PC-9 (cell line): ENCODE results near the gene MMAA.

Experiments used
- EZH2 ChIP-seq: fragments of 200-600 bp; sonication (generic); IDR thresholded peaks from 2 replicates; pipeline ENCODE4 v1.8.0; 2017; ENCODE audit warnings: antibody characterized with exemption, low read depth
- TF ChIP-seq, protein P1 (sequence below): fragments of 200-600 bp; sonication (generic); conservative IDR thresholded peaks from 2 replicates; pipeline ENCODE4 v1.6.1; 2017; ENCODE audit warnings: mixed run types, antibody characterized with exemption, mild to moderate bottlenecking, moderate library complexity

DNA sequence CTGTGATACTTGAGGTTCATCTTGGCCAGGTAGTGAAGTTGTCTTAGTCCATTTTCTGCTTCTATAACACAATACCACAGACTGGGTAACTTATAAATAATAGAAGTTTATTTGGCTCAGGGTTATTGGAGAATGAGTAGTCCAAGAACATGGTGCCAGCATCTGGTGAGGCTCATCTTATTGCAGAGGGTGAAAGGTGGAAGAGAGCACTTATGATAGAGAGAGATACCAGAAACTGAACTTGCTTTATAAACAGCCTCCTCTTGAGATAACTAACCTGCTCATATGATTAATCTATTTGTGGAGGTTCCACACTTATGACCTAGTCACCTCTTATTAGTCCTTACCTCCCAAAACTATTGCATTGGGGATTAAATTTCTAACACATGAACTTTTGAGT is 62.3 kb downstream of the MMAA start:
- TF ChIP-seq, protein P1, sequence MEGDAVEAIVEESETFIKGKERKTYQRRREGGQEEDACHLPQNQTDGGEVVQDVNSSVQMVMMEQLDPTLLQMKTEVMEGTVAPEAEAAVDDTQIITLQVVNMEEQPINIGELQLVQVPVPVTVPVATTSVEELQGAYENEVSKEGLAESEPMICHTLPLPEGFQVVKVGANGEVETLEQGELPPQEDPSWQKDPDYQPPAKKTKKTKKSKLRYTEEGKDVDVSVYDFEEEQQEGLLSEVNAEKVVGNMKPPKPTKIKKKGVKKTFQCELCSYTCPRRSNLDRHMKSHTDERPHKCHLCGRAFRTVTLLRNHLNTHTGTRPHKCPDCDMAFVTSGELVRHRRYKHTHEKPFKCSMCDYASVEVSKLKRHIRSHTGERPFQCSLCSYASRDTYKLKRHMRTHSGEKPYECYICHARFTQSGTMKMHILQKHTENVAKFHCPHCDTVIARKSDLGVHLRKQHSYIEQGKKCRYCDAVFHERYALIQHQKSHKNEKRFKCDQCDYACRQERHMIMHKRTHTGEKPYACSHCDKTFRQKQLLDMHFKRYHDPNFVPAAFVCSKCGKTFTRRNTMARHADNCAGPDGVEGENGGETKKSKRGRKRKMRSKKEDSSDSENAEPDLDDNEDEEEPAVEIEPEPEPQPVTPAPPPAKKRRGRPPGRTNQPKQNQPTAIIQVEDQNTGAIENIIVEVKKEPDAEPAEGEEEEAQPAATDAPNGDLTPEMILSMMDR = no peak
- TF ChIP-seq EZH2 = no peak
